GM12891 (cell line): Measurements from ENCODE around the gene FRZB.

Experiments used
- DNase-seq: peaks from one replicate; pipeline ENCODE4 v3.0.0; 2011; ENCODE audit warnings: low spot score; ENCODE audit not compliant: insufficient read length
- FAIRE-seq: peaks from 2 replicates; lab custom pipeline; 2011; peaks lifted over from hg19 to GRCh38; lab: Jason Lieb, UNC
- PAX5 ChIP-seq: IDR thresholded peaks from 2 replicates; pipeline ENCODE4 v1.6.1; 2011; ENCODE audit warnings: low read length, moderate library complexity, mild to moderate bottlenecking; ENCODE audit not compliant: insufficient read depth, severe bottlenecking
- POLR2A ChIP-seq: IDR thresholded peaks from 2 replicates; pipeline ENCODE4 v1.6.1; 2011; ENCODE audit warnings: low read depth, low read length, control low read depth
- POLR2AphosphoS5 ChIP-seq: IDR thresholded peaks from 2 replicates; pipeline ENCODE4 v1.6.1; 2011; ENCODE audit warnings: low read depth, low read length, control low read depth
- POU2F2 ChIP-seq: IDR thresholded peaks from 2 replicates; pipeline ENCODE4 v1.6.1; 2011; ENCODE audit warnings: low read depth, mild to moderate bottlenecking, control low read depth, low read length, moderate library complexity
- SPI1 ChIP-seq: IDR thresholded peaks from 2 replicates; pipeline ENCODE4 v1.6.1; 2011; ENCODE audit warnings: low read depth, low read length, control low read depth
- TAF1 ChIP-seq: IDR thresholded peaks from 2 replicates; pipeline ENCODE4 v1.6.1; 2011; ENCODE audit warnings: low read depth, low read length, control low read depth

Gene FRZB

DNA sequence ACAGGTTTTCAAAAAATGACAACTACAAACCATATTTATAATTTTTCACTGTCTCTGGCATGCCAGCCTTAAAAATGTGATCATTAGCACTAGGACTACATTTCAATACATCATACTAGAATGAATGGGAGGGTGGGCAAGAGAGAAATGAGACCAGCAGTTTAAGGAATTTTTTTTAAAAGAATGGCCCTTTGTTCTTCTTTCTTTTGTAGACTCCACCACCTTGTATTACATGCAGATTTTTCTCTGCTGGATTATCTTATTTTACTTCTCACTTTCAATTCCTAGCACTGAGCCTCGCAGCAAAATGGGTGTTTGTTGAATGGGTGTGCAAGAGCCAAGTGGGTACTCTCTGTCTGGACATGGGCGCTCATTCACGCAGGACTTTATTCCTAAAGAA, 39.9 kb downstream of the FRZB start:
- TF ChIP-seq PAX5 (no peak), TAF1 (no peak), SPI1 (no peak), POLR2AphosphoS5 (no peak), POLR2A (no peak), POU2F2 (no peak)
- FAIRE-seq (no peak), DNase-seq (no peak)

DNA sequence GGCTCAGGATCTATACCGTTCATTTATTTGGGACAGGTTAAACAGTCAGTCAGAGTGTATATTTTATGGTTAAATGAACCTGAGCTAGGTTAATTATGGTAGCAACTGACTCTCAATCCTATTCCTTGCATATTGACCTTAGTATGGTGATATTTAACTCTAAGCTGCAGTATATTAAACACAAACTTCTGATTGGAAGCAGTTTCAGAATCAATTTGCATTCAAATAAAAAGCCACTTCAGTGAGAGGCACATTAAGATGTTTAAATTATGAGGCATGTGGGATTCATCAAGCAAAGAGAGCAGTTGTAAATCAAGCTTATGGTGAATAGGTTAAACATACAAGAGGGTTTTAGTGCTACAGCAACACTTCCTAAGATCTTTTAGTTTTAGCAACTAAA, 40.4 kb downstream of the FRZB start:
- FAIRE-seq, result no peak
- no peak for DNase-seq
- TF ChIP-seq POLR2AphosphoS5 (no peak), POU2F2 (no peak), PAX5 (no peak), TAF1 (no peak), SPI1 (no peak), POLR2A (no peak)

DNA sequence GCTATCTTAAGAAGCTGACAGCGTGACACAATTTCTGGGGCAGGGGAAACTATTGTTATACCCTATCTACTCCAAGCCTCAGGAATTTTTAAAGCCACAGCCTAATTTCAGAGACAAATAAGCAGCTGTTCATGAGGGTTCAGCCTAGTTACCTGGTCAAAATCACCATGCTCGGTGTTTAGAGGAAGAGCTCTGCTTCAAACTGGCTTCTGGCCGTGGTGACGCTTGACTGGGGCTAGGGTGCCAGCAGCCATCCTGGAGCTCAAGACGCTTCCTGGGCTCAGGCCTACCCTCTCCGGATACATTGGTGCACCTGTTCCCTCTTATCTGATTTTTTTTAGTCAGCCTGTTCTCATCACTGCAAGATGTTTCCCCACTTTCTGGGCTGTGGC, 41.7 kb downstream of the FRZB start:
- DNase-seq, result no peak
- FAIRE-seq, result no peak
- TF ChIP-seq SPI1 (no peak), TAF1 (no peak), POLR2A (no peak), PAX5 (no peak), POU2F2 (no peak), POLR2AphosphoS5 (no peak)

DNA sequence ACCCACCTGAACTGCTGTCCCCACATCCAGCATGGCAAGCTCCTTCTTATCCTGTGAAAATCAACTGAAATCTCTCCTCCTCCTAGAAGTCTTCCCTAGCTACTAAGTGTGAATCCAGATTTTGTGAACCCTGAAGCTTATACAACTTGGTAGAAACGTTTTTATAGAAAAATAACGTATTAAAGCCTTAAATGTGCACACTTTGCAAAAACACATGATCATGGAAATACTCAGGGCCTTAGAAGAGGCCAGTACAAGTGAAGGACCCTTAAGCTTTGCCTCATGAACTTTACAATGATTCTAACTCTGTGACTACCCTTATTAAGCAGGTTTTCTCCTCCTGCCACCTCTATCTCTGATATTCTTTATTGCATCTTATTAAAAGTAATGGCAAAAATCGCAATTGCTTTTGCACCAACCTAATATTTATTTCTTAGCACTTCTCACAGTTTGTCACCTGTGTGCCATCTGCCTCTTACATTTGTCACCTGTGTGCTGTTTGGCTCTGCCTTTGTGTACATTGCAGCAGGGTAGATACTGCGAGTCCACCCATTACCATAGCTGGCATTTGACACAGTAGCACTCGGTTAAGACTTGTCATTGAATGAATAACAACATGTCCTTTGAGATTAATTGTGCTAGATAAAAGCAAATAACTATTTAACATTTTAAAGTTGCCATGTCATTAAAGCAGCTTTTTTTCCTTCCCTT, 42.2 kb downstream of the FRZB start:
- DNase-seq, result no peak
- FAIRE-seq, result no peak

DNA sequence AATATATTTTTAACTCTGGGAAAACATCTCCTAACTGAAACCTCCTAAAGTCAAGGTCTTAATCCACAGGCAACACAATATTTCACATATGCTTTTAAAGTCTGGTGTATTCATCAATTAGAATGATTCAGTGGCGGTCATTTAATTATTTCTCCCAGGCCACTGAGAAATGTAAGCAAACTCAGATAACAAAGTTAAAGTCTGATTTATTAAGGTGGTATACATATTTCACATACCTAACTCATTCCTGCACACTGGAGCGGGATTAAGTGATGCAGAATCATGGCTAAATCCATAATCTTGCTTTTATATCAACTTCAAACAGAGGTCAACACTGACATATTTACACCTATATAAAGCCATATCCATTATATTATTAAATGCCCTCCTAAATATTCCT, 43.7 kb downstream of the FRZB start:
- DNase-seq (no peak), FAIRE-seq (no peak)
- TF ChIP-seq SPI1 (no peak), TAF1 (no peak)

More for the DNA sequence above, 42.2 kb downstream of the FRZB start:
- TF ChIP-seq TAF1 (no peak), SPI1 (no peak), PAX5 (no peak), POLR2AphosphoS5 (no peak), POU2F2 (no peak), POLR2A (no peak)

DNA sequence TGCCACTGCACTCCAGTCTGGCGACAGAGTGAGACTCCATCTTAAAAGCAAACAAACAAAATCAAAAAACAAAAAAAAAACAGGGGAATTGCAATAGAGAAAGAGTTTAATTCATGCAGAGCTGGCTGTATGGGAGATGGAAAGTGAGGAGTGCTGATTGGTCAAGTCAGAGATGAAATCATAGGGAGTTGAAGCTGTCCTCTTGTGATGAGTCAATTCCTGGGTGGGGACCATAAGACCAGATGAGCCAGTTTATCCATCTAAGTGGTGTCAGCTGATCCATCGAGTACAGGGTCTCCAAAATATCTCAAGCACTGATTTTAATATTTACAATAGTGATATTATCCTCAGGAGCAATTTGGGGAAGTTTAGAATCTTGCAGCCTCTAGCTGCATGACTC, 45.3 kb downstream of the FRZB start:
- TF ChIP-seq POLR2A, result no peak
- TF ChIP-seq SPI1, result no peak
- TF ChIP-seq POLR2AphosphoS5, result no peak
- no peak for TF ChIP-seq TAF1
- TF ChIP-seq POU2F2, result no peak
- TF ChIP-seq PAX5, result no peak
- no peak for FAIRE-seq

DNA sequence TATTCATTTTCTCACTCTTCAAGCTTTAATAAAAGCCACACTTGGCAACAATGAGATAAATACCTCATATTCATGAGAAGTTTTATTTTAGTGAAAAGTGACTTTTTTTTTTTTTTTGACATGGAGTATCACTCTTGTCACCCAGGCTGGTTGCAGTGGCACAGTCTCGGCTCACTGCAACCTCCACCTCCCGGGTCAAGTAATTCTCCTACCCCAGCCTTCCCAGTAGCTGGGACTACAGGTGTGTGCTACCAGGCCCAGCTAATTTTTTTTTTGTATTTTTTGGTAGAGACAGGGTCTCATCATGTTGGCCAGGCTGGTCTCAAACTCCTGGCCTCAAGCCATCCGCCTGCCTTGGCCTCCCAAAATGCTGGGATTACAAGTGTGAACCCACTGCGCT, 47.0 kb downstream of the FRZB start:
- no peak for DNase-seq
- no peak for FAIRE-seq
- no peak for TF ChIP-seq POLR2A
- TF ChIP-seq PAX5, result no peak
- no peak for TF ChIP-seq POLR2AphosphoS5
- no peak for TF ChIP-seq TAF1
- no peak for TF ChIP-seq SPI1
- no peak for TF ChIP-seq POU2F2

More for the DNA sequence above, 45.3 kb downstream of the FRZB start:
- DNase-seq, result no peak

DNA sequence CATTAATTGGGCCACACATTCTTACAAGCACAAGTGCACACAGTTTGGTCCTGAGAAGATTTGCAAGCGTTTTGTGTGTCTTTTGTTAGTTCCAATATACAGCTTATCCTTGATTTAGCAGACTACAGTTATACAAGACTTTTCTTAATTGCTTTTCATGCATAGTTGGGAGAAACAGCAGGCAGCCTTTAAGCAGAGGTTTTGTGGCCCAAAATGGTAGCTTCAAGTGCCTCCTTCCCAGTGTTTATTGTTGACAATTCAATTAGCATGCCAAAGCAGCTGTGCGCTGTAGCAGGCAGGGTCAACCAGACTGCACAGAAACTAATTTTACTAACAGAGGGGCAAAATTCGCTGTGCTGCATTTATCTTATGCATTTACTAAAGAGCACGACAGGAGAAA, 47.5 kb downstream of the FRZB start:
- FAIRE-seq, result no peak
- DNase-seq, result no peak
- TF ChIP-seq POLR2A (no peak), PAX5 (no peak), POU2F2 (no peak), POLR2AphosphoS5 (no peak), TAF1 (no peak), SPI1 (no peak)

DNA sequence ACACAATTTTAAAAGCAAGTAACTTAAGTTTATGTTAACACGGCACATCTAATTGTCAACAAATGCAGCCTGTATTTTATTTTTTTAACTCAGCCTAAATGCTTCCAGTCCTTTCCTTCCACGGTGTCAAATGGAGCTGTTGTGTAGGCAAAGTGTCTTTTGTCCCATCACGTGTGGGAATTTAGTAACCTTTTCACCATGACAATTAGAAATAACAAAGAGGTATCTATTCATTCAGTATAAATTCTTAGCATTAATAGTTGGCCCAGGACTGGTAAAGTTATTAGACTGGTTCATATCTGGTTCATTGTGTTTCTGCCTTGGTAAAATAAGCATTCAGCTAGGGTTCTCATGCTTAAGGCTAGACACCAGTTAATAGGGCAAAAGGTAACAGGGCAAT, 47.9 kb downstream of the FRZB start:
- no peak for TF ChIP-seq POLR2A
- TF ChIP-seq POLR2AphosphoS5, result no peak
- TF ChIP-seq POU2F2, result no peak
- TF ChIP-seq PAX5, result no peak
- no peak for TF ChIP-seq SPI1
- TF ChIP-seq TAF1, result no peak
- DNase-seq (no peak), FAIRE-seq (no peak)

DNA sequence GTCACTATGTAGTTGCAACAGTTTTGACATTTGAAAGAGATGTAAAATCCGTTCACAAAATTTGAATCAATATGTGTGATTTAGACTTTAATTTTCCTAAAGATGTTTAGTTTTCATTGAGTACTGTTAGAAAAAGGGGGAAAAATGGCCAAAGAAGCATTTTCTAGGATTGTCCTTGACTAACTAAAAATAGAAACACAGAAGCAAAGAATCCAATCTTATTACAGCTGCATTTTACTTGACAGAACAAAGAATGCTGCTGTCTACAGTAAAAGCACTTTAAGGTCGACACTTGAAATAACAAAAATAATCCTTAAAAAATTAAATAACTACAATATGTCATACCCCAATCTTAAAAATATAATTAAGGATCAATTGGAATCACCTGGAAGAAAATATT, 48.9 kb downstream of the FRZB start:
- FAIRE-seq (no peak), DNase-seq (no peak)
- TF ChIP-seq POU2F2 (no peak), PAX5 (no peak), SPI1 (no peak), POLR2A (no peak), POLR2AphosphoS5 (no peak), TAF1 (no peak)
